Ascending aorta (tissue), 2 donors: Measurements from ENCODE around the gene SERINC3. TPM values are rescaled to one million over a fixed set of nuclear protein-coding genes. Genes with fewer than 3 reads are reported as not detected.

ENCODE experiments used
- DNase-seq, 2 donors: peaks; one replicate each; pipeline ENCODE4 v3.0.0-alpha.2; 2019; ENCODE audit warnings: low spot score in 2 of 2
- H3K27ac ChIP-seq, 2 donors: fragments of 200-600 bp; sonication (generic); one replicate each; pipeline ENCODE4 v1.5.1; 2016 to 2017; ENCODE audit warnings: mild to moderate bottlenecking in 1 of 2
- H3K27me3 ChIP-seq: fragments of 200-600 bp; sonication (generic); one replicate; pipeline ENCODE4 v1.5.1; 2017
- H3K36me3 ChIP-seq, 2 donors: fragments of 200-600 bp; sonication (generic); one replicate each; pipeline ENCODE4 v1.5.1; 2016
- H3K4me1 ChIP-seq, 2 donors: fragments of 200-600 bp; sonication (generic); one replicate each; pipeline ENCODE4 v1.5.1; 2016 to 2017; ENCODE audit warnings: mild to moderate bottlenecking in 1 of 2
- H3K4me3 ChIP-seq, 2 donors: fragments of 200-600 bp; sonication (generic); one replicate each; pipeline ENCODE4 v1.5.1; 2016 to 2017; ENCODE audit warnings: mild to moderate bottlenecking in 1 of 2
- H3K9me3 ChIP-seq, 2 donors: fragments of 200-600 bp; sonication (generic); one replicate each; pipeline ENCODE4 v1.5.1; 2016
- CTCF ChIP-seq, 3 experiments: fragments of 200-600 bp in 2 of 3; fragments of 450-650 bp in 1 of 3; sonication (generic) in 2 of 3; IDR thresholded peaks; one replicate each; pipeline ENCODE4 v1.5.1; 2016 to 2019; ENCODE audit warnings: antibody characterized with exemption in 3 of 3, mild to moderate bottlenecking in 1 of 3, moderate library complexity in 1 of 3
- intact Hi-C: fragments of 100-400 bp; cut with DNase I; formaldehyde crosslinking; loops from one replicate; pipeline ENCODE4 v1.15.1; 2023
- total RNA-seq: library from RNA; depleted of rRNA; stranded (reverse); fragments of >200 nt; gene quantifications from one replicate; pipeline ENCODE4 v1.1.0, GENCODE V29; 2016

The SERINC3 gene
- total RNA-seq, 1 donor from 2014 or later: 78.1 TPM

GRCh38 chr20:44448753-44449546 is 72.9 kb downstream of the SERINC3 start:
- Histone ChIP-seq H3K27ac (no peak overlapping the region), H3K36me3 (no peaks in the 10 kb centered on the region), H3K4me1 (no peaks in the 10 kb centered on the region), H3K4me3 (no peak overlapping the region), H3K9me3 (no peaks in the 10 kb centered on the region), H3K27me3 (no peaks in the 10 kb centered on the region)
- TF ChIP-seq CTCF (IDR thresholded peaks at IDR 0.05): no peak
- no peak for DNase-seq
- intact Hi-C loops: no loop called here

- Histone ChIP-seq H3K27ac (no peak overlapping the region), H3K27me3 (no peaks in the 10 kb centered on the region), H3K4me1 (no peaks in the 10 kb centered on the region), H3K4me3 (no peak overlapping the region), H3K9me3 (no peaks in the 10 kb centered on the region), H3K36me3 (no peaks in the 10 kb centered on the region)
- no peak for TF ChIP-seq CTCF (IDR thresholded peaks at IDR 0.05)
- DNase-seq: no peak
- intact Hi-C loops: no loop called here
Observed at GRCh38 chr20:44447827-44448419, 73.9 kb downstream of the SERINC3 start.

Other genes with a start within 250 kb of the SERINC3 start
- gene FITM2, start 210.9 kb downstream of the SERINC3 start, total RNA-seq: 5.3 TPM
- not detected for gene R3HDML, start 185.0 kb downstream of the SERINC3 start, total RNA-seq
- not detected for gene HNF4A, start 166.4 kb downstream of the SERINC3 start, total RNA-seq
- 44.9 TPM for gene TTPAL, start 46.2 kb downstream of the SERINC3 start, total RNA-seq
- gene PKIG, start 60.5 kb upstream of the SERINC3 start, total RNA-seq: 84.7 TPM
- gene ADA, start 129.6 kb upstream of the SERINC3 start, total RNA-seq: 0.75 TPM
- gene CCN5, start 193.3 kb upstream of the SERINC3 start, total RNA-seq: 377 TPM
- gene KCNK15, start 223.8 kb upstream of the SERINC3 start, total RNA-seq: 62.6 TPM